Measurements from ENCODE around the gene RBM4.

DNA sequence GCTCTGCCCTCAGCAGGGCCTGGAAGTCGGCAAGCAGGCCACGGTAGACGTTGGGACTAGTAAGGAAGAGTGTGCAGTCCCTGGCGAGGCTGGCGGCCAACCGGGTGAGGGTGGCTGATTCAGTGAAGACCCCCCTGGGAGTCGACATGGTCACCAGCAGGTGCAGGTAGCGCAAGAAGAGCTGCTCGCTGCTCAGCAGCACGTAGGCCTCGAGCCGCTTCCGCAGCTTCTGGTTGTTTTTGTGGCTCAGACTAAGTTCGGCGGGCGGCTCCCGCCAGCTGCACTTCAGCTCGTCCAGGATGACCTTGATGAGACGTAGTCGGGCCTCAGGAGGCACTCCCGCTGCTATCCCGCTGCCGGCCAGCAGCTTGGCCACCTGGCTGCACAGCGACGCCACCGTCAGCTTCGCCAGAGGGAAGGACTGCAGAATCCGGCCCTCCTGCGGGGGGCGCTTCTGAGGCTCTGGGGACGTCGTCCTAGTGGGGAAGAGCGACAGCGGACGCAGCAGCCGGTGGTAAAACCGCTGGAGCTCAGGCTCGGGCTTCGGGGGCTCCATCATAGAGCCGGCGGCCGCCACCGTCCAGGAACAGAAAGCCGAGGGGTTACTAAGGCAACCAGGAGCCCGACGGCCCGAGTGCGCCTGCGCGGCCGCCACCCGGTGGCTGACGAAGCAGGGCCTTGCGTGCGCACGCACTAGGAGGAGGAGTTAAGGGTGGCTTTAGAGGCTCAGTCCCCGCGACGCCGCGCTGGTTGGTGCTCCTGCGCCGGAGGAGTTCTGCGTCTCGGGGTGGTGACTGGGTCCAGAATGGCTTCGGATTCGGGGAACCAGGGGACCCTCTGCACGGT, 45.8 kb upstream of the RBM4 start, which contains the start of the genes CCDC87 and CCS:
- TF ChIP-seq, protein P1, sequence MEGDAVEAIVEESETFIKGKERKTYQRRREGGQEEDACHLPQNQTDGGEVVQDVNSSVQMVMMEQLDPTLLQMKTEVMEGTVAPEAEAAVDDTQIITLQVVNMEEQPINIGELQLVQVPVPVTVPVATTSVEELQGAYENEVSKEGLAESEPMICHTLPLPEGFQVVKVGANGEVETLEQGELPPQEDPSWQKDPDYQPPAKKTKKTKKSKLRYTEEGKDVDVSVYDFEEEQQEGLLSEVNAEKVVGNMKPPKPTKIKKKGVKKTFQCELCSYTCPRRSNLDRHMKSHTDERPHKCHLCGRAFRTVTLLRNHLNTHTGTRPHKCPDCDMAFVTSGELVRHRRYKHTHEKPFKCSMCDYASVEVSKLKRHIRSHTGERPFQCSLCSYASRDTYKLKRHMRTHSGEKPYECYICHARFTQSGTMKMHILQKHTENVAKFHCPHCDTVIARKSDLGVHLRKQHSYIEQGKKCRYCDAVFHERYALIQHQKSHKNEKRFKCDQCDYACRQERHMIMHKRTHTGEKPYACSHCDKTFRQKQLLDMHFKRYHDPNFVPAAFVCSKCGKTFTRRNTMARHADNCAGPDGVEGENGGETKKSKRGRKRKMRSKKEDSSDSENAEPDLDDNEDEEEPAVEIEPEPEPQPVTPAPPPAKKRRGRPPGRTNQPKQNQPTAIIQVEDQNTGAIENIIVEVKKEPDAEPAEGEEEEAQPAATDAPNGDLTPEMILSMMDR (IDR thresholded peaks at IDR 0.05) = peak; percentile 82
- TF ChIP-seq ZFX (IDR thresholded peaks at IDR 0.05; ENCODE audit: borderline replicate concordance) = no peak

Measured in 22Rv1 (cell line).